Measurements from ENCODE around the gene TLX3.
"Not testable (repeated sequence)": the region's sequence is repeated elsewhere in the genome, so short reads cannot be mapped to it uniquely, and the experiment has no call there.

The TLX3 gene

GRCh38 chr5:171323806-171324632 lies 15.0 kb downstream of the TLX3 start:
- DNase-seq, result no peak

DNA sequence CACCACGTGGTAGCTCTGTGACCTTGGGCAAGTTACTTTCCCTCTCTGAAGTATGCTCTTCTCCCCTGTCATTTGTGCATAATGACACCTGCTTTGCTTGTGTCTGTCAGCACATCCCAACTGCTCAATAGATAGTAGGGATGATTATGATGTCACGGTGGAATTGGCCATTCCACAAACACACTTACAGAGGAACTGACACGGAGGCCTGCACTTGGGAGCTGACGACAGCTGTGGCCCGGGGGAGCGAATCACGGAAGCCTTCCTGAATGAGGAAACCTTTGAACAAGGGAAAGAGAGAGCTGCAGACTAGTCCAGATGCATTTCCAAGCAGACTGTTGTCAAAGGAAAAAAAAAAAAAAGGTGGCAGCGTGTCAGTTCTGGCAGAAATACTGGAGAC lies 21.0 kb downstream of the TLX3 start:
- no peak for DNase-seq

DNA sequence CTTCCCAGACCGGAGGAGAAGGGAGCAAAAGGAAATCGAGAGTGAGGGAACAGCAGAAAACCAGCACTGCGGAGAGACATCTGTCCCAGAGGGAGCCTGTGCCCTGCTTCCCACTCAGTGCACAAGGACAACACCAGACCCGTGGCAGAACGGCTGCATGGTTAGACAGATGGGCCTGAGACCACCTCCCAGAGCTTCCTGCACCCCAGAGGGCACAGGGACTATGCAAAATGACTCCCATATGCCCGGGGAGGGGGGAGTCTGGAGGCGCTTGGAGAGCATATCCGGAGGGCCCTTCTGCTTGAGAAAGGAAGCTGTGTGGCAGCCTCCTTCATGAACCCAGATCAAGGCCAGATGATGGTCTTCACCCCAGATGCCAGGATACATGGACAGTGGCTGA lies 26.6 kb downstream of the TLX3 start:
- no peak for DNase-seq

- DNase-seq, result peak; percentile 32 to 47
These were observed 27.6 kb downstream of the TLX3 start for GRCh38 chr5:171336521-171337209.

DNA sequence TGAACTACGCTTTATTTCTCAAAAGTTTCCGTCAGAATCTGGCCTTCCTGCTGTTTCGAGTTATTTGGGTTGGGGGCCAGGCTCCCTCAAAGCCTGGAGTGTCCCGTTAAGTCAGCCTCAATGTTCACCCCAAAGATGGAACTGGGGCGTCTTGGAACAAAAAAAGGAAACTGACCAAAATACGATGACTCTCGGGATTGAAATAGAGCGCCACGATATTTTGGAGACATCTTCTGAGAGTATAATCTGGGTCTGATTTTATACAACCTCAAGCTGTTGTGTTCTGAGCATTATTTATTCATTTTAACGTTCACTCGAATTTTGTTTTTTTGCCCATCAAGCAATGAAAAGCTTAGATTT lies 28.1 kb downstream of the TLX3 start:
- DNase-seq, result no peak

DNA sequence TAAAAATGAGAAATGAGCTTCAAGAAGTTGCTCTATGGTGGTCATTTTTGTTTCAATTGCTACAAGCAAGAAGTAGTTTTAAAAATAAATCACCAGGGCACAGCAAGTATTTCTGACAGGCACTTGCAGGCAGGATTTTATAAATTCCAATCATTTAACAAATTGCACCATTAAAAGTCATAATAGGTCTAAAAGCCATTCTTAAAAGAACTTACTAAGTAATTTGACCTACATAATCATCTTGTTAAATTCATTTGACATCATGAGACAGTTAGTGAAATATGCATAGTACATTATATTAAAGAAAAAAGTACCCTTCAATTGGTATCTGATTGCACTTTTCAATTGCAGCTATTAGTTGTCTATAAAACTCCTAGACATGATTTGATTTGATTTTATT lies 31.0 kb downstream of the TLX3 start:
- DNase-seq, result no peak

DNA sequence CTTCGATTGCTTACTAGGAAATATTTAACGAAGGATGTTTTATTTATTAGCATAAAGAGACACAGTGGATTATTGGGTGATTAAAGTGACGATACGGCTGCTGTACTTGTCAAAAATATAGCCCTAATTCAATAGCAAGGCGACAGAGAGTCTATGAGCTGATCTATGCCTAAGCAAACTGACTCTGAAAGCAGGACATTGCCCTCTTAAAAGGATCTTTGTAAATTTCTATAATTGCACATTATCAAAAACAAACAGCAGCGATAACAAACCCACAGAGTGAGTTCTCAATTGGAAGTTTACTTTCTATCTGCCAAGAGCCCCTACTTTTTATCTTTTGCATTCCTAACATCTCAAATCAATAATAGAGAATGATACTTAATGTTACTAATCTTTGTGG lies 31.4 kb downstream of the TLX3 start:
- DNase-seq, result no peak

GRCh38 chr5:171342362-171343111 lies 33.5 kb downstream of the TLX3 start:
- peak in 1 of 2 experiments; percentile 41 for DNase-seq

DNA sequence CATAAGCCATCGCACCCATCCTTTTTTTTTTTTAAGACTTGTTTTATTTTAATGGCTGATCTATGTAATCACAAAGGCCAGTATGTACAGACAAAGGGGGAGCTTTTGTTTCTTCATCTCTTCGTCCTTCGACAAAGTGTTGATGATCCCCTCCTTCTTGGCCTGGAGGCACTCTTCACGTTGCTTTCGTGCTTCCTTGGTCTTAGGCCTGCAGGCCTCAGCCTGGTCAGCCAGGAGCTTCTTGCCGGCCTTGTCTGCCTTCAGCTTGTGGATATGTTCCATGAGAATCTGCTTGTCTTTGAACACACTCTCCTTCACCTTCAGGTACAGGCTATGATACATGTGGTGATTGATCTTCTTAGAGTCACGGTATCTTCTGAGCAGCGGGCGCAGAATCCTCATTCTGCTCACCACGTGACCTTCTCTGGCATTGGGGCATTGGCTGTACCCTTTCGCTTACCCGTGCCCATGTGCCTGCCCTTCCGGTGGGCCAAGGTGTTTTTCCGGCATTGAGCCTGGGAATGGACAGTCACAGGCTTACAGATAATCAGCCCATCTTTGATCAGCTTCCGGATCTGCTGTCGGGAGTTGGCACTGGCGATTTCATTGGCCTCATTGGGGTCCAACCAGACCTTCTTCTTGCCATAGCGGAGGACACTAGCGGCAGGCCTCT lies 36.0 kb downstream of the TLX3 start:
- no peak for DNase-seq

GRCh38 chr5:171351536-171352073 lies 42.6 kb downstream of the TLX3 start:
- DNase-seq, result no peak

GRCh38 chr5:171355302-171355724 lies 46.3 kb downstream of the TLX3 start:
- peak; percentile 39 to 49 for DNase-seq

GRCh38 chr5:171357843-171358242 lies 48.8 kb downstream of the TLX3 start:
- no peak for DNase-seq

DNA sequence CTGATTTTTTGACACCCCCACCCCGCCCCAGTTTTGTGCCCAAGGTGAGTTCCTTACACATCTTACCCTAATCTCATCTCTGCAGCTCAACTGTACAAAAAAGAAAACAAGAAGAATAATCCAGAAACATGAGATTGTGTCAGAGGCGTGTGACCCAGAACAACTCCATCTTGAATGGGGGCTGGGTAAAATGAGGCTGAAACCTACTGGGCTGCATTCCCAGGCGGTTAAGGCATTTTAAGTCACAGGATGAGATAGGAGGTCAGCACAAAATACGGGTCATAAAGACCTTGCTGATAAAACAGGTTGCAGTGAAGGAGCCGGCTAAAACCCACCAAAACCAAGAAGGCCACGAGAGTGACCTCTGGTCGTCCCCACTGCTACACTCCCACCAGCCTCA lies 52.1 kb downstream of the TLX3 start:
- DNase-seq, result not testable (repeated sequence)

Data from activated T-cell treated with anti-CD3 and anti-CD28 coated beads, Interleukin-2, amount 50 U/mL, for 48 hours (primary cell).